Kidney (tissue), 14 donors: Measurements from ENCODE around the gene ORM2. TPM values are rescaled to one million over a fixed set of nuclear protein-coding genes. Genes with fewer than 3 reads are reported as not detected.
"Not testable (repeated sequence)": the region's sequence is repeated elsewhere in the genome, so short reads cannot be mapped to it uniquely, and the experiment has no call there.

Experiments used
- DNase-seq, 5 donors: peaks; one replicate each; pipeline ENCODE4 v3.0.0-alpha.2; 2013 to 2020
- FAIRE-seq: peaks from 2 replicates; lab custom pipeline; 2012; peaks lifted over from hg19 to GRCh38; lab: Jason Lieb, UNC
- H3K27ac ChIP-seq, 2 donors: one replicate each; pipeline ENCODE4 v1.7.0; 2013; ENCODE audit warnings: low read depth in 2 of 2, low read length in 2 of 2, inconsistent platforms in 1 of 2
- H3K27me3 ChIP-seq: one replicate; pipeline ENCODE4 v1.7.1; 2013; ENCODE audit warnings: low read length, inconsistent platforms; ENCODE audit not compliant: control insufficient read depth, insufficient read depth
- H3K36me3 ChIP-seq, 3 donors: one replicate each; pipeline versions ENCODE4 v1.7.0 to v1.7.1; 2013; ENCODE audit warnings: low read length in 3 of 3, control low read depth in 1 of 3, inconsistent platforms in 1 of 3; ENCODE audit not compliant: insufficient read depth in 3 of 3, control insufficient read depth in 2 of 3
- H3K4me1 ChIP-seq, 3 donors: one replicate each; pipeline versions ENCODE4 v1.7.0 to v1.7.1; 2013; ENCODE audit warnings: low read length in 3 of 3, inconsistent platforms in 1 of 3, low read depth in 1 of 3; ENCODE audit not compliant: control insufficient read depth in 2 of 3, insufficient read depth in 2 of 3
- H3K4me3 ChIP-seq, 3 donors: one replicate each; pipeline versions ENCODE4 v1.7.0 to v1.8.1; 2013; ENCODE audit warnings: low read length in 3 of 3, control low read depth in 1 of 3, inconsistent platforms in 1 of 3
- H3K9ac ChIP-seq, 3 donors: one replicate each; pipeline versions ENCODE4 v1.7.0 to v1.7.1; 2013; ENCODE audit warnings: low read length in 3 of 3, control low read depth in 1 of 3, inconsistent platforms in 1 of 3
- H3K9me3 ChIP-seq, 3 donors: one replicate each; pipeline versions ENCODE4 v1.7.0 to v1.7.1; 2013; ENCODE audit warnings: low read length in 3 of 3, control low read depth in 1 of 3, inconsistent platforms in 1 of 3; ENCODE audit not compliant: control insufficient read depth in 2 of 3, insufficient read depth in 1 of 3
- intact Hi-C: fragments of 100-400 bp; cut with DNase I; formaldehyde crosslinking; loops from one replicate; pipeline ENCODE4 v1.11.1; 2022
- polyA plus RNA-seq: library from polyadenylated mRNA; stranded (reverse); fragments of 350-450 nt; fragmentation: Illumina TruSeq; extraction: RNeasy Lipid Tissue Mini Kit (QIAGEN cat#74804); gene quantifications from one replicate; pipeline ENCODE4 v1.2.3, GENCODE V29; 2014; ENCODE audit warnings: low read depth, low replicate concordance; ENCODE audit not compliant: insufficient read depth
- total RNA-seq: library from RNA; stranded (reverse); fragmentation: NEBNext Ultra II Directional; extraction: Animal tissue kit (Norgen Biotek cat#: 25700); gene quantifications from one replicate; pipeline ENCODE4 v1.2.1, GENCODE V29; 2021
- TF ChIP-seq, protein P1 (sequence below): IDR thresholded peaks from 3 replicates; pipeline ENCODE4 v1.5.1; 2012; ENCODE audit warnings: mild to moderate bottlenecking, moderate library complexity, borderline replicate concordance; ENCODE audit not compliant: insufficient read depth; ENCODE audit errors: extremely low read depth
- donor health status: control.
- donor health status: control.
- donor health status: control.
- donor health status: control.
- donor health status: control.
- donor health status: DM: yes; HTN: yes; CAD: no.
- donor health status: Normal renal cell carcinoma (clear cell type).

ORM2 gene
- total and polyA plus RNA-seq, 2 donors from 2014 or later, result not detected

DNA sequence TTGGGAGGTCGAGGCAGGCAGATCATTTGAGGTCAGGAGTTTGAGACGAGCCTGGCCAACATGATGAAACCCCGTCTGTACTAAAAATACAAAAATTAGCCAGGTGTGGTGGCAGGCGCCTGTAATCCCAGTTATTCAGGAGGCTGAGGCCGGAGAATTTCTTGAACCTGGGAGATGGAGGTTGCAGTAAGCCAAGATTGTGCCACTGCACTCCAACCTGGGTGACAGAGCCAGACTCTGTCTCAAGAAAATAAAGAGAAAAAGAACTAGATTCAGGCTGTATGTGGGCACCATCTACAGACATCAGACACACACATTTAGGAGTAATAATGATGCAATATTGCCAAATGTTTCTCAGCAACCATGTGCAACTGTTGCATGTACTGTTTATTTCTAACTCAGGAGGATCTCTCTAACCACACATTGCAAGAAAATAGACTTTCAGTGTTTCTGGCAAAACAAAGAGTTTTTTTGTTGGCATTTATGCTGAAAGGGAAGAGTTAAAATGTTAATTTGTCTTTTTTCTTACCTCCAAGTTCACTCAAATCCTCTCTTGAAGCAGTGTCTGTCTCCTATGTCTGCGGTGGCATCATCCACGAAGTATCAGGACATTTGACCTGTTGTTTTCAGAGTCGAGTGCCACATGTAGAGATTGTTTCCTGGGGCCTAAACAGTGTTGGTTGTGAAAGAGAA lies 11.9 kb upstream of the ORM2 start:
- TF ChIP-seq, protein P1, sequence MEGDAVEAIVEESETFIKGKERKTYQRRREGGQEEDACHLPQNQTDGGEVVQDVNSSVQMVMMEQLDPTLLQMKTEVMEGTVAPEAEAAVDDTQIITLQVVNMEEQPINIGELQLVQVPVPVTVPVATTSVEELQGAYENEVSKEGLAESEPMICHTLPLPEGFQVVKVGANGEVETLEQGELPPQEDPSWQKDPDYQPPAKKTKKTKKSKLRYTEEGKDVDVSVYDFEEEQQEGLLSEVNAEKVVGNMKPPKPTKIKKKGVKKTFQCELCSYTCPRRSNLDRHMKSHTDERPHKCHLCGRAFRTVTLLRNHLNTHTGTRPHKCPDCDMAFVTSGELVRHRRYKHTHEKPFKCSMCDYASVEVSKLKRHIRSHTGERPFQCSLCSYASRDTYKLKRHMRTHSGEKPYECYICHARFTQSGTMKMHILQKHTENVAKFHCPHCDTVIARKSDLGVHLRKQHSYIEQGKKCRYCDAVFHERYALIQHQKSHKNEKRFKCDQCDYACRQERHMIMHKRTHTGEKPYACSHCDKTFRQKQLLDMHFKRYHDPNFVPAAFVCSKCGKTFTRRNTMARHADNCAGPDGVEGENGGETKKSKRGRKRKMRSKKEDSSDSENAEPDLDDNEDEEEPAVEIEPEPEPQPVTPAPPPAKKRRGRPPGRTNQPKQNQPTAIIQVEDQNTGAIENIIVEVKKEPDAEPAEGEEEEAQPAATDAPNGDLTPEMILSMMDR, result no peak
- Histone ChIP-seq H3K9ac (no peak overlapping the region), H3K27me3 (no peaks in the 10 kb centered on the region), H3K4me1 (no peaks in the 10 kb centered on the region), H3K4me3 (no peak overlapping the region), H3K27ac (no peak overlapping the region), H3K9me3 (no peaks in the 10 kb centered on the region), H3K36me3 (no peaks in the 10 kb centered on the region)
- DNase-seq (no peak), FAIRE-seq (no peak)
- intact Hi-C loops, result no loop called here

DNA sequence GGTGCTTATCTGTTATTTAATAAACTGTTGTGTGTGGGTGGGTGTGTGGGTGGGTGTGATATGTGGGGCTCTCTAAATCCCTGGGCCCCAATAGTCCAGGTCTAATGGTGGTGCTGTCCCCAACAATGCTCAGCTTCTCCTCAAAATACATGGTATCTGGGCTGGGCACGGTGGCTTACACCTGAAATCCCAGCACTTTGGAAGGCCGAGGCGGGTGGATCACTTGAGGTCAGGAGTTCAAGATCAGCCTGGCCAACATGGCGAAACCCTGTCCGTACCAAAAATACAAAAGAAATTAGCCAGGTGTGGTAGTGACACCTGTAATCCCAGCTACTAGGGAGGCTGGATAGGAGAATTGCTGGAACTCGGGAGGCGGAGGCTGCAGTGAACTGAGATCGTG lies 11.3 kb upstream of the ORM2 start:
- no peak overlapping the region for H3K4me3 ChIP-seq
- no peak overlapping the region for H3K27ac ChIP-seq
- H3K9ac ChIP-seq, result no peak overlapping the region
- intact Hi-C loops, result no loop called here
- peak in 2 of 5 donors; percentile 11 to 18 for DNase-seq
- TF ChIP-seq, protein P1, result no peak
- no peaks in the 10 kb centered on the region for H3K9me3 ChIP-seq
- H3K27me3 ChIP-seq, result no peaks in the 10 kb centered on the region
- H3K4me1 ChIP-seq, result no peaks in the 10 kb centered on the region
- FAIRE-seq, result no peak
- H3K36me3 ChIP-seq, result no peaks in the 10 kb centered on the region

DNA sequence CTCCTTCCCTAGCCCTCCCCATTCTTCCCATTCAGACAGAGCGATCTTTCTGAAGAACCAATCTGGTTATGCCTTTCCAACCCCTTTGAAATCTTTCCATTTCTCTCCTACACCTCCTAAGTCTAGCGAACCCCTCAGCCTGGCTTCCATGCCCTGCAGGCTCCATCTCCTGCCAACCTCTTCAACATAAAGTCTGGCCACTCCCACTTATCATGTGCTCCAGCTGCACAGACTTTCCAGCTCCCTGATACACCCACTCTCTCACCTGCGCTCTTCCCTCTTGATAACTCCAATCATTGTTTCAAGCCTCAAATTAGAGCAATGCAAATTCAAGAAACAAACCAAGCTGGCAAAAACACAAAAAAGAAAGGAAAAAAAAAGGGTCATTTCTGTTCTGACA lies 10.5 kb upstream of the ORM2 start:
- TF ChIP-seq, protein P1, result no peak
- no peak for FAIRE-seq
- no peak overlapping the region for H3K4me3 ChIP-seq
- no peaks in the 10 kb centered on the region for H3K9me3 ChIP-seq
- intact Hi-C loops, result no loop called here
- H3K36me3 ChIP-seq, result no peaks in the 10 kb centered on the region
- H3K4me1 ChIP-seq, result no peaks in the 10 kb centered on the region
- no peaks in the 10 kb centered on the region for H3K27me3 ChIP-seq
- no peak overlapping the region for H3K9ac ChIP-seq
- no peak overlapping the region for H3K27ac ChIP-seq
- peak in 2 of 5 donors; percentile 3 to 25 for DNase-seq

DNA sequence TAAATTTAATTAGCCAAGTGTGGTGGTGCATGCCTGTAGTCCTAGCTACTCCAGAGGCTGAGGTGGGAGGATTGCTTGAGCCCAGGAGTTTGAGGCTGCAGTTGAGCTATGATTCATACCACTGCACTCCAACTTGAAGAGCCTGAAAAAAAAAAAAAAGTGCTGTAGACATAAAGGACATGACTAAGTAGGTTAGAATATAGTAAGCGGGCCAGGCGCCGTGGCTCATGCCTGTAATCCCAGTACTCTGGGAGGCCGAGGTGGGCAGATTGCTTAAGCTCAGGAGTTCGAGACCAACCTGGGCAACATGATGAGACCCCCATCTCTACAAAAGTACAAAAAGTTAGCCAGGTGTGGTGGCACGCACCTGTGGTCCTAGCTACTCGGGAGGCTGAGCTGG lies 9.0 kb upstream of the ORM2 start:
- H3K4me1 ChIP-seq, intact Hi-C loops, H3K9ac ChIP-seq, H3K27me3 ChIP-seq, H3K9me3 ChIP-seq, H3K36me3 ChIP-seq, FAIRE-seq, H3K27ac ChIP-seq, H3K4me3 ChIP-seq: not testable (repeated sequence)
- DNase-seq, result peak in 1 of 5 donors; percentile 7
